IgD-negative memory B cell (primary cell): ENCODE measurements around the gene MYBPC2. TPM values are rescaled to one million over a fixed set of nuclear protein-coding genes. Genes with fewer than 3 reads are reported as not detected.

Source experiments
- H3K27ac Mint-ChIP-seq, 3 donors: one replicate each; pipeline ENCODE4 v1.8.0; 2020 to 2022; ENCODE audit warnings: mild to moderate bottlenecking in 3 of 3, mixed read lengths in 3 of 3, moderate library complexity in 1 of 3
- H3K27me3 Mint-ChIP-seq: one replicate; pipeline ENCODE4 v1.8.0; 2021; ENCODE audit warnings: mixed read lengths
- H3K36me3 Mint-ChIP-seq: one replicate; pipeline ENCODE4 v1.8.0; 2020; ENCODE audit warnings: mild to moderate bottlenecking, mixed read lengths
- H3K4me1 Mint-ChIP-seq, 3 donors: one replicate each; pipeline ENCODE4 v1.8.0; 2020 to 2022; ENCODE audit warnings: mixed read lengths in 3 of 3, mild to moderate bottlenecking in 1 of 3
- H3K4me3 Mint-ChIP-seq, 4 donors: one replicate each; pipeline ENCODE4 v1.8.0; 2020 to 2022; ENCODE audit warnings: mild to moderate bottlenecking in 4 of 4, mixed read lengths in 4 of 4, moderate library complexity in 3 of 4
- H3K9me3 Mint-ChIP-seq, 3 donors: one replicate each; pipeline ENCODE4 v1.8.0; 2020 to 2021; ENCODE audit warnings: mixed read lengths in 3 of 3, mild to moderate bottlenecking in 1 of 3
- polyA plus RNA-seq: library from polyadenylated mRNA; unstranded; fragments of 300-500 nt; fragmentation: Illumina TruSeq; gene quantifications from one replicate; pipeline ENCODE4 v1.2.3, GENCODE V29; 2021

MYBPC2 gene
- polyA plus RNA-seq, 1 donor from 2014 or later = 1.3 TPM

GRCh38 chr19:50451223-50451534, 18.5 kb downstream of the MYBPC2 start:
- H3K27me3 Mint-ChIP-seq = no peaks in the 10 kb centered on the region
- peaks cover 0 to 5% (median 3%) of the 10 kb centered on the region in 3 donors for H3K4me1 Mint-ChIP-seq
- no peak overlapping the region for H3K4me3 Mint-ChIP-seq
- H3K27ac Mint-ChIP-seq = no peak overlapping the region
- peaks cover 0 to 3% (median 0%) of the 10 kb centered on the region in 3 donors for H3K9me3 Mint-ChIP-seq
- H3K36me3 Mint-ChIP-seq = no peaks in the 10 kb centered on the region

- peaks cover 2% of the 10 kb centered on the region for H3K36me3 Mint-ChIP-seq
- no peak overlapping the region for H3K4me3 Mint-ChIP-seq
- no peak overlapping the region for H3K27ac Mint-ChIP-seq
- peaks cover 0 to 5% (median 3%) of the 10 kb centered on the region in 3 donors for H3K4me1 Mint-ChIP-seq
- peaks cover 0 to 3% (median 0%) of the 10 kb centered on the region in 3 donors for H3K9me3 Mint-ChIP-seq
- no peaks in the 10 kb centered on the region for H3K27me3 Mint-ChIP-seq
Measured at GRCh38 chr19:50453243-50453642, 20.6 kb downstream of the MYBPC2 start.

- Mint-ChIP-seq H3K36me3 (peaks cover 2% of the 10 kb centered on the region), H3K4me1 (peaks cover 7 to 12% (median 7%) of the 10 kb centered on the region in 3 donors)
Measured at GRCh38 chr19:50455992-50456391, 23.3 kb downstream of the MYBPC2 start.

GRCh38 chr19:50457300-50457699, 24.6 kb downstream of the MYBPC2 start:
- H3K4me3 Mint-ChIP-seq = no peak overlapping the region
- peaks cover 2% of the 10 kb centered on the region for H3K36me3 Mint-ChIP-seq
- peaks cover 11 to 12% (median 12%) of the 10 kb centered on the region in 3 donors for H3K4me1 Mint-ChIP-seq
- peaks cover 0 to under 1% (median 0%) of the 10 kb centered on the region in 3 donors for H3K9me3 Mint-ChIP-seq
- no peak overlapping the region for H3K27ac Mint-ChIP-seq
- peaks cover 3% of the 10 kb centered on the region for H3K27me3 Mint-ChIP-seq

More at GRCh38 chr19:50455992-50456391, 23.3 kb downstream of the MYBPC2 start:
- Mint-ChIP-seq H3K27me3 (peaks cover 3% of the 10 kb centered on the region), H3K4me3 (peak overlapping the region in 1 of 4 donors; percentile 12), H3K27ac (no peak overlapping the region), H3K9me3 (peaks cover 0 to 3% (median 0%) of the 10 kb centered on the region in 3 donors)

- peaks cover 2% of the 10 kb centered on the region for H3K36me3 Mint-ChIP-seq
- no peaks in the 10 kb centered on the region for H3K9me3 Mint-ChIP-seq
- H3K27ac Mint-ChIP-seq = no peak overlapping the region
- H3K27me3 Mint-ChIP-seq = peaks cover 3% of the 10 kb centered on the region
- no peak overlapping the region for H3K4me3 Mint-ChIP-seq
- H3K4me1 Mint-ChIP-seq = peaks cover 11 to 12% (median 12%) of the 10 kb centered on the region in 3 donors
Measured at GRCh38 chr19:50458396-50459066, 25.8 kb downstream of the MYBPC2 start.

GRCh38 chr19:50459067-50459456, 26.4 kb downstream of the MYBPC2 start:
- H3K36me3 Mint-ChIP-seq = peaks cover 2% of the 10 kb centered on the region
- H3K27ac Mint-ChIP-seq = no peak overlapping the region
- peaks cover 5% of the 10 kb centered on the region for H3K27me3 Mint-ChIP-seq
- peaks cover 11 to 12% (median 12%) of the 10 kb centered on the region in 3 donors for H3K4me1 Mint-ChIP-seq
- H3K9me3 Mint-ChIP-seq = no peaks in the 10 kb centered on the region
- H3K4me3 Mint-ChIP-seq = no peak overlapping the region

GRCh38 chr19:50459638-50460037, 26.9 kb downstream of the MYBPC2 start:
- Mint-ChIP-seq H3K36me3 (peaks cover 2% of the 10 kb centered on the region), H3K27me3 (peaks cover 5% of the 10 kb centered on the region), H3K27ac (peak overlapping the region; percentile 51 to 91 (median 86)), H3K4me3 (peak overlapping the region in 2 of 4 donors; percentile 39 to 87), H3K9me3 (no peaks in the 10 kb centered on the region), H3K4me1 (peaks cover 11 to 12% (median 12%) of the 10 kb centered on the region in 3 donors)

GRCh38 chr19:50460161-50460765, 27.6 kb downstream of the MYBPC2 start:
- peaks cover 5% of the 10 kb centered on the region for H3K27me3 Mint-ChIP-seq
- peaks cover 2% of the 10 kb centered on the region for H3K36me3 Mint-ChIP-seq
- H3K9me3 Mint-ChIP-seq = no peaks in the 10 kb centered on the region
- H3K4me1 Mint-ChIP-seq = peaks cover 11 to 12% (median 12%) of the 10 kb centered on the region in 3 donors
- peak overlapping the region; percentile 51 to 91 (median 86) for H3K27ac Mint-ChIP-seq
- peak overlapping the region; percentile 20 to 87 (median 58) for H3K4me3 Mint-ChIP-seq

- Mint-ChIP-seq H3K27me3 (peaks cover 5% of the 10 kb centered on the region), H3K9me3 (no peaks in the 10 kb centered on the region), H3K4me3 (peak overlapping the region in 2 of 4 donors; percentile 31 to 85)
Measured at GRCh38 chr19:50461066-50461875, 28.6 kb downstream of the MYBPC2 start.

GRCh38 chr19:50462970-50463369, 30.3 kb downstream of the MYBPC2 start:
- Mint-ChIP-seq H3K27me3 (peaks cover 5% of the 10 kb centered on the region), H3K4me1 (peaks cover 11 to 12% (median 12%) of the 10 kb centered on the region in 3 donors), H3K36me3 (no peaks in the 10 kb centered on the region), H3K9me3 (no peaks in the 10 kb centered on the region), H3K27ac (peak overlapping the region in 1 of 3 donors; percentile 7), H3K4me3 (peak overlapping the region in 1 of 4 donors; percentile 13)

More at GRCh38 chr19:50461066-50461875, 28.6 kb downstream of the MYBPC2 start:
- H3K4me1 Mint-ChIP-seq = peaks cover 11 to 12% (median 12%) of the 10 kb centered on the region in 3 donors
- peaks cover 2% of the 10 kb centered on the region for H3K36me3 Mint-ChIP-seq
- H3K27ac Mint-ChIP-seq = peak overlapping the region in 2 of 3 donors; percentile 32 to 36

- no peaks in the 10 kb centered on the region for H3K36me3 Mint-ChIP-seq
- no peaks in the 10 kb centered on the region for H3K9me3 Mint-ChIP-seq
- peak overlapping the region in 1 of 4 donors; percentile 29 for H3K4me3 Mint-ChIP-seq
- peaks cover 11 to 12% (median 12%) of the 10 kb centered on the region in 3 donors for H3K4me1 Mint-ChIP-seq
- peaks cover 5% of the 10 kb centered on the region for H3K27me3 Mint-ChIP-seq
- H3K27ac Mint-ChIP-seq = peak overlapping the region in 1 of 3 donors; percentile 31
Measured at GRCh38 chr19:50464348-50464747, 31.7 kb downstream of the MYBPC2 start.

- peaks cover 5% of the 10 kb centered on the region for H3K27me3 Mint-ChIP-seq
- no peak overlapping the region for H3K27ac Mint-ChIP-seq
- no peak overlapping the region for H3K4me3 Mint-ChIP-seq
- no peaks in the 10 kb centered on the region for H3K9me3 Mint-ChIP-seq
- peaks cover 10 to 11% (median 10%) of the 10 kb centered on the region in 3 donors for H3K4me1 Mint-ChIP-seq
- no peaks in the 10 kb centered on the region for H3K36me3 Mint-ChIP-seq
Measured at GRCh38 chr19:50465000-50465399, 32.3 kb downstream of the MYBPC2 start.

GRCh38 chr19:50465986-50466705, 33.5 kb downstream of the MYBPC2 start:
- Mint-ChIP-seq H3K4me3 (no peak overlapping the region), H3K4me1 (peaks cover 3% of the 10 kb centered on the region in 3 donors), H3K9me3 (no peaks in the 10 kb centered on the region), H3K36me3 (no peaks in the 10 kb centered on the region), H3K27me3 (peaks cover 5% of the 10 kb centered on the region), H3K27ac (no peak overlapping the region)

- Mint-ChIP-seq H3K4me1 (no peaks in the 10 kb centered on the region), H3K4me3 (no peak overlapping the region), H3K27me3 (peaks cover 5% of the 10 kb centered on the region), H3K27ac (no peak overlapping the region), H3K9me3 (no peaks in the 10 kb centered on the region), H3K36me3 (no peaks in the 10 kb centered on the region)
Measured at GRCh38 chr19:50466706-50467039, 34.0 kb downstream of the MYBPC2 start.
